Parathyroid adenoma (tissue), 2 donors: Measurements from ENCODE around the gene FXN.
"Not testable (repeated sequence)": the region's sequence is repeated elsewhere in the genome, so short reads cannot be mapped to it uniquely, and the experiment has no call there.

ENCODE experiments used
- H2AFZ ChIP-seq: fragments of 300-600 bp; sonication (generic); one replicate; pipeline ENCODE4 v1.7.0; 2017; ENCODE audit warnings: antibody characterized with exemption, mild to moderate bottlenecking
- H3K27ac ChIP-seq: fragments of 300-600 bp; sonication (generic); one replicate; pipeline ENCODE4 v1.7.0; 2017
- H3K27me3 ChIP-seq: fragments of 300-600 bp; sonication (generic); one replicate; pipeline ENCODE4 v1.7.0; 2017; ENCODE audit warnings: low read length; ENCODE audit not compliant: control insufficient read depth, insufficient read depth
- H3K36me3 ChIP-seq: fragments of 300-600 bp; sonication (generic); one replicate; pipeline ENCODE4 v1.7.0; 2017; ENCODE audit warnings: low read length; ENCODE audit not compliant: control insufficient read depth, insufficient read depth
- H3K4me1 ChIP-seq: fragments of 300-600 bp; sonication (generic); one replicate; pipeline ENCODE4 v1.7.0; 2017; ENCODE audit warnings: control low read depth
- H3K4me2 ChIP-seq: fragments of 300-600 bp; sonication (generic); one replicate; pipeline ENCODE4 v1.7.0; 2017; ENCODE audit warnings: low read length
- H3K4me3 ChIP-seq: fragments of 300-600 bp; sonication (generic); one replicate; pipeline ENCODE4 v1.7.0; 2017; ENCODE audit warnings: low read depth, low read length
- H3K79me2 ChIP-seq: fragments of 300-600 bp; sonication (generic); one replicate; pipeline ENCODE4 v1.7.0; 2017; ENCODE audit warnings: control low read depth
- H3K9ac ChIP-seq: fragments of 300-600 bp; sonication (generic); one replicate; pipeline ENCODE4 v1.7.0; 2017; ENCODE audit warnings: mild to moderate bottlenecking
- H3K9me3 ChIP-seq: fragments of 300-600 bp; sonication (generic); one replicate; pipeline ENCODE4 v1.7.0; 2017; ENCODE audit warnings: low read length; ENCODE audit not compliant: control insufficient read depth
- TF ChIP-seq, protein P1 (sequence below): fragments of 300-600 bp; sonication (generic); IDR thresholded peaks from one replicate; pipeline ENCODE4 v1.7.0; 2017; ENCODE audit warnings: antibody characterized with exemption, mild to moderate bottlenecking
- donor health status: primary hyperparathyroidism.

Gene FXN

DNA sequence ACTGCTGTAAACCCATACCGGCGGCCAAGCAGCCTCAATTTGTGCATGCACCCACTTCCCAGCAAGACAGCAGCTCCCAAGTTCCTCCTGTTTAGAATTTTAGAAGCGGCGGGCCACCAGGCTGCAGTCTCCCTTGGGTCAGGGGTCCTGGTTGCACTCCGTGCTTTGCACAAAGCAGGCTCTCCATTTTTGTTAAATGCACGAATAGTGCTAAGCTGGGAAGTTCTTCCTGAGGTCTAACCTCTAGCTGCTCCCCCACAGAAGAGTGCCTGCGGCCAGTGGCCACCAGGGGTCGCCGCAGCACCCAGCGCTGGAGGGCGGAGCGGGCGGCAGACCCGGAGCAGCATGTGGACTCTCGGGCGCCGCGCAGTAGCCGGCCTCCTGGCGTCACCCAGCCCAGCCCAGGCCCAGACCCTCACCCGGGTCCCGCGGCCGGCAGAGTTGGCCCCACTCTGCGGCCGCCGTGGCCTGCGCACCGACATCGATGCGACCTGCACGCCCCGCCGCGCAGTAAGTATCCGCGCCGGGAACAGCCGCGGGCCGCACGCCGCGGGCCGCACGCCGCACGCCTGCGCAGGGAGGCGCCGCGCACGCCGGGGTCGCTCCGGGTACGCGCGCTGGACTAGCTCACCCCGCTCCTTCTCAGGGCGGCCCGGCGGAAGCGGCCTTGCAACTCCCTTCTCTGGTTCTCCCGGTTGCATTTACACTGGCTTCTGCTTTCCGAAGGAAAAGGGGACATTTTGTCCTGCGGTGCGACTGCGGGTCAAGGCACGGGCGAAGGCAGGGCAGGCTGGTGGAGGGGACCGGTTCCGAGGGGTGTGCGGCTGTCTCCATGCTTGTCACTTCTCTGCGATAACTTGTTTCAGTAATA is at the start of gene FXN:
TSS of gene FXN (plus strand) at position 315 of the 871 bp plus-strand sequence. CDS start at position 346, 31 bp downstream.
- no peaks in the 10 kb centered on the region for H3K4me1 ChIP-seq
- TF ChIP-seq, protein P1, sequence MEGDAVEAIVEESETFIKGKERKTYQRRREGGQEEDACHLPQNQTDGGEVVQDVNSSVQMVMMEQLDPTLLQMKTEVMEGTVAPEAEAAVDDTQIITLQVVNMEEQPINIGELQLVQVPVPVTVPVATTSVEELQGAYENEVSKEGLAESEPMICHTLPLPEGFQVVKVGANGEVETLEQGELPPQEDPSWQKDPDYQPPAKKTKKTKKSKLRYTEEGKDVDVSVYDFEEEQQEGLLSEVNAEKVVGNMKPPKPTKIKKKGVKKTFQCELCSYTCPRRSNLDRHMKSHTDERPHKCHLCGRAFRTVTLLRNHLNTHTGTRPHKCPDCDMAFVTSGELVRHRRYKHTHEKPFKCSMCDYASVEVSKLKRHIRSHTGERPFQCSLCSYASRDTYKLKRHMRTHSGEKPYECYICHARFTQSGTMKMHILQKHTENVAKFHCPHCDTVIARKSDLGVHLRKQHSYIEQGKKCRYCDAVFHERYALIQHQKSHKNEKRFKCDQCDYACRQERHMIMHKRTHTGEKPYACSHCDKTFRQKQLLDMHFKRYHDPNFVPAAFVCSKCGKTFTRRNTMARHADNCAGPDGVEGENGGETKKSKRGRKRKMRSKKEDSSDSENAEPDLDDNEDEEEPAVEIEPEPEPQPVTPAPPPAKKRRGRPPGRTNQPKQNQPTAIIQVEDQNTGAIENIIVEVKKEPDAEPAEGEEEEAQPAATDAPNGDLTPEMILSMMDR: peak; percentile 92

DNA sequence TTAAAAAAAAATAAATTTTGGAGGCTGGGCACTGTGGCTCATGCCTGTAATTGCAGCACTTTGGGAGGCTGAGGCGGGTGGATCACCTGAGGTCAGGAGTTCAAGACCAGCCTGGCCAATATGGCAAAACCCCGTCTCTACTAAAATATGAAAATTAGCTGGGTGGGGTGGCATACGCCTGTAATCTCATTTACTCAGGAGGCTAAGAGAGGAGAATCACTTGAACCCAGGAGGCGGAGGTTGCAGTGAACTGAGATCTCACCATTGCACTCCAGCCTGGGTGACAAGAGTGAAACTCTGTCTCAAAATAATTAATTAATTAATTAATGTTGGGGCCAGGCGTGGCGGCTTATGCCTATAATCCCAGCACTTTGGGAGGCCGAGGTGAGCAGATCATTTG is 48.6 kb upstream of the FXN start:
- not testable (repeated sequence) for H3K4me3 ChIP-seq, H3K9ac ChIP-seq, H3K27ac ChIP-seq, H3K27me3 ChIP-seq, H3K4me2 ChIP-seq, H3K79me2 ChIP-seq, H3K4me1 ChIP-seq, H3K36me3 ChIP-seq, H3K9me3 ChIP-seq, H2AFZ ChIP-seq

More for the DNA sequence above, at the start of gene FXN:
- H3K9me3 ChIP-seq: no peaks in the 10 kb centered on the region
- H3K4me3 ChIP-seq: peak within 1 kb of the TSS; percentile 93
- H3K27me3 ChIP-seq: no peaks in the 10 kb centered on the region
- H2AFZ ChIP-seq: peak within 1 kb of the TSS; percentile 90
- H3K79me2 ChIP-seq: no peaks in the 10 kb centered on the region
- peak within 1 kb of the TSS; percentile 94 for H3K4me2 ChIP-seq
- no peak within 1 kb of the TSS for H3K9ac ChIP-seq
- no peaks in the 10 kb centered on the region for H3K36me3 ChIP-seq
- peak within 1 kb of the TSS; percentile 69 for H3K27ac ChIP-seq

DNA sequence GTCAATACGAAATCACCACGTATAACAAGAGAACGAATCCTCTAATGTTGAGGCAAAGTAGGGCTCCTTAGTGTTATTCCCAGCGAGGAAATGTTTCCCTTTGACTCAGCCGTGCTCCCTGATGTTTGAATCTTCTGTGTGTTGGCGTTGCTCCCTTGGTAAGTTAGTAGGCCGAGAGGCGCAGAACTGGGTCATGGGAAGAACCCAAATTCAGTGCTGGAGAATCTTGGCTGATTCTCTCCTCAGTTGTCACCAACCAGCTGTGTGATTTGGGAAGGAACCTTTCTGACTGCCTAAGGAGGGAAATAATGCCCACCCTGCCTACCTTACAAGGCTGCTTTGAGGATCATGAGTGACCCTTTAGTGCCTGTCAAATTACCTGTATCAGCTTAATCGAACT is 44.1 kb upstream of the FXN start:
- no peak overlapping the region for H3K27ac ChIP-seq
- no peak overlapping the region for H3K9ac ChIP-seq
- no peaks in the 10 kb centered on the region for H3K36me3 ChIP-seq
- TF ChIP-seq, protein P1: no peak
- H2AFZ ChIP-seq: no peak overlapping the region
- H3K4me1 ChIP-seq: no peaks in the 10 kb centered on the region
- no peaks in the 10 kb centered on the region for H3K79me2 ChIP-seq
- no peaks in the 10 kb centered on the region for H3K27me3 ChIP-seq
- no peak overlapping the region for H3K4me3 ChIP-seq
- no peaks in the 10 kb centered on the region for H3K9me3 ChIP-seq
- no peak overlapping the region for H3K4me2 ChIP-seq

DNA sequence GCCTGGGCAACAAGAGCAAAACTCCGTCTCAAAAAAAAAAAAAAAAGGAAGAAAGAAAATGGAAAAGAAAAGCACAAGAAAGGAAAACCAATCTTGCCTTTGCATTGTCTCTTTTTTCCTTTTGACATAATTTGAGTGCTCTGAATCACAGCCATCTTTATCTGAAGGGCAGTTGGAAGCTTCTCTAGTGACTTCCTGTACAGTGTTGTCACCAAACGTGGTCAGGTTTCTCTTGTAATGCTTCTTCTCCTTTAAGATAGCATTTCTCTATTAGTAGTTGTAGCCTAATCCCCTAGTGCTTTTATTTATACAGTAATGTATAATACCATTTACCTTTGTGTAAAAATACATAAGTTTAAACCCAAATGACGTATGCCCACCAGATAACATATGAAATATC is 39.8 kb upstream of the FXN start:
- TF ChIP-seq, protein P1: no peak
- no peak overlapping the region for H3K27ac ChIP-seq
- H2AFZ ChIP-seq: no peak overlapping the region
- no peak overlapping the region for H3K9ac ChIP-seq
- no peaks in the 10 kb centered on the region for H3K36me3 ChIP-seq
- H3K27me3 ChIP-seq: no peaks in the 10 kb centered on the region
- no peak overlapping the region for H3K4me3 ChIP-seq
- H3K4me1 ChIP-seq: no peaks in the 10 kb centered on the region
- no peaks in the 10 kb centered on the region for H3K79me2 ChIP-seq
- no peak overlapping the region for H3K4me2 ChIP-seq
- no peaks in the 10 kb centered on the region for H3K9me3 ChIP-seq

DNA sequence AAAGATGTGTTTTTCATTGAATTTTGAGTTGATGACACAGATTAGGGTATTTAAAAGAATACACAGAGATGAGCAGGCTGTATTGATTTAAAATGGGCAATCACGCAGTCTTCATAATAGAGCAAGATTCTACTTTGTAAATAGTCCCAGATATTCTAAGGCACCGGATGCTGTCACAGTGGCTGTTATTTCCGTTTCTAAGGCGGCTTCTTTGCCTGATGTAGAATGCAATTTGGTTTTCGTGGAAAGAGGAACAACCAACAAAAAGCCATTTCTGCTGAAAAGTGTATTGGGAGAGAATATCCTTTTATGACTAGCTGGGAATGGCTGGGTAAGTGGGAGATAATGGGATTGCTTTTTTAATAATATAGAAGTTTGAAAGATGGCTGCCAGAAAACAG is 39.1 kb upstream of the FXN start:
- Histone ChIP-seq H3K4me3 (no peak overlapping the region), H3K9me3 (no peaks in the 10 kb centered on the region), H3K9ac (no peak overlapping the region), H3K4me2 (no peak overlapping the region), H3K27ac (no peak overlapping the region), H3K36me3 (no peaks in the 10 kb centered on the region), H3K4me1 (no peaks in the 10 kb centered on the region), H3K79me2 (no peaks in the 10 kb centered on the region), H3K27me3 (no peaks in the 10 kb centered on the region), H2AFZ (no peak overlapping the region)
- TF ChIP-seq, protein P1: no peak
